Ovary (tissue), 3 donors: ENCODE results near the gene CBX6.

ENCODE experiments used
- CTCF ChIP-seq, 3 donors: fragments of 450-650 bp in 2 of 3; fragments of 200-600 bp in 1 of 3; IDR thresholded peaks; one replicate each; pipeline versions ENCODE4 v1.5.1 to v1.8.0; 2016 to 2022; ENCODE audit warnings: antibody characterized with exemption in 3 of 3, mild to moderate bottlenecking in 1 of 3
- EP300 ChIP-seq: sonication (generic); formaldehyde crosslinking; IDR thresholded peaks from one replicate; pipeline ENCODE4 v1.6.1; 2017; ENCODE audit warnings: antibody characterized with exemption
- POLR2A ChIP-seq: fragments of 450-650 bp; IDR thresholded peaks from one replicate; pipeline ENCODE4 v1.6.1; 2017; ENCODE audit warnings: antibody characterized with exemption, mild to moderate bottlenecking, moderate library complexity
- donor health status: DM: no; HTN: no; CAD: no.

GRCh38 chr22:38823076-38823475 lies 48.9 kb downstream of the CBX6 start:
- TF ChIP-seq CTCF (IDR thresholded peaks at IDR 0.05) (no peak), EP300 (no peak), POLR2A (no peak)
